GM19239 (cell line): ENCODE data around the gene LITAFD.
"Not testable (repeated sequence)": the region's sequence is repeated elsewhere in the genome, so short reads cannot be mapped to it uniquely, and the experiment has no call there.

ENCODE experiments used
- DNase-seq: peaks from one replicate; pipeline ENCODE4 v3.0.0; 2011; ENCODE audit warnings: low spot score; ENCODE audit not compliant: insufficient read length
- FAIRE-seq: peaks from 2 replicates; lab custom pipeline; 2011; peaks lifted over from hg19 to GRCh38; lab: Jason Lieb, UNC

LITAFD gene

DNA sequence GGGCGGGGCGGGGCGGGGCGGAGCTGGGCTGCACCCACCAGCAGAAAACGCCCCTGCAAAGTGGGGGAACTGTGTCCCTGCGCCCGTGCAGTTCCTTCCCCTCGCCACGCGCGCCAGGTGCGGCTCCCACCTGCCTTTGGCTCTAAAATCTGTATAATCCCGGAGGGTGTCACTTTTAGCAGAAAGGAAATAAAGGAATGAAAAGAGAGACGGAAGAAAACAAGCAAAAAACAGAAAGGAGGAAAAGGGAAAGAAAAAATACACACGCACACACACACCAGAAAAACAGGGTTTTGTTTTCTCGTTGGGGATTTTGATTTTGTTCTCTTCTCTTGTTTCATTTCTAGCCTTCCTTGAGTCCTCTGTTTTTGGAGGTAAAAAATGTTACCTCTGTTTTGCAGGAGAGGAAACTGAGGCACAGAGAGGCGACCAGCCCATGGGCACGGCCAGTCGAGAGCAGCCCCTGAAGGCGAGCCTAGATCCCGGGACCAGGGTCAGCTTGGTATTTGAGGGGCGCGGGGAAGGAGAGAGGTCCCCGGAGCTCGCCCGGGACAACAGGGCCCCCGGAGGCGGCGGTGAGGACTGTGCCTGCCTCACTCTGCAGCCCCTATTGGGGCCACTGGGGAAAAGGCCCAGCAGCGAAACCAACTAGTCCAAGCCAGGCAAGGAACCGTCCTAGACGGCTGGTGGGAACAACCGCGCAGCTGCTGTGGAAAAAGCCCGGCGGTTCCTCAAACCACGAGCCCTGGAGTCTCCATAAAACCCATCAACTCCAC lies 12.8 kb upstream of the LITAFD start:
- DNase-seq, result no peak
- no peak for FAIRE-seq

- not testable (repeated sequence) for DNase-seq, FAIRE-seq
Measured at GRCh38 chr16:8869988-8870241, 12.2 kb upstream of the LITAFD start.

GRCh38 chr16:8872071-8872470 lies 10.1 kb upstream of the LITAFD start:
- FAIRE-seq, result no peak
- no peak for DNase-seq

DNA sequence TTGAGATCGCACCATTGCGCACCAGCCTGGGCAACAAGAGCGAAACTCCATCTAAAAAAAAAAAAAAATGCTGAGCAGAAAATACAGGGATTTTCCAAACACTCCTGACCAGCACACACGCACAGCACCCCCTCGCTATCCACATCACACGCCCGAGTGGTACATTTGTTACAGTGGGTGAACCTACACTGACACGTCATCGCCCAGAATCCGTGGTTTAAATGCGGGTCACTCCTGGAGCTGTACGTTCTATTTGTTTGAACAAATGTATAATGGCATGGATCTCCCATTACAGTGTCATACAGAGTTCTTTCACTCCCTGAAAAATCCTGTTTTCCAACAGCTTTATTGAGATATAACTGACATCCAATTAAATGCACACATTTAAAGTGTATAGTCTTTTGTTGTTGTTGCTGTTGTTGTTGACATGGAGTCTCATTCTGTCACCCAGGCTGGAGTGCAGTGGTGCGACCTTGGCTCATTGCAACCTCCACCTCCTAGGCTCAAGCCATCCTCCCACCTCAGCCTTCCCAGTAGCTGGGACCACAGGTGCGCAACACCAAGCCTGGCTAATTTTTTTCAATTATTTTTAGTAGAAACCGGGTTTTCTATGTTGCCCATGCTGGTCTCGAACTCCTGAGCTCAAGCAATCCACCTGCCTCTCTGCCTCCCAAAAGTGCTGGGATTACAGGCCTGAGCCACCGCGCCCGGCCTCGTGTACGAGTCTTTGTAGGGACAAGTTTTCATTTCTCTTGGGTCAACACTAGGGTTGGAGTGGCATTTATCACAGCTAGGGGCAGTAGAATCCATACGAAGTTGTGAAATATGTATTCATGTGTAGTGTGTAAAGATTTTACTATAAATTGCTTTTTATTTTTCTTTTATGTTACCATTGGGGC lies 8.9 kb upstream of the LITAFD start:
- FAIRE-seq (no peak), DNase-seq (no peak)

DNA sequence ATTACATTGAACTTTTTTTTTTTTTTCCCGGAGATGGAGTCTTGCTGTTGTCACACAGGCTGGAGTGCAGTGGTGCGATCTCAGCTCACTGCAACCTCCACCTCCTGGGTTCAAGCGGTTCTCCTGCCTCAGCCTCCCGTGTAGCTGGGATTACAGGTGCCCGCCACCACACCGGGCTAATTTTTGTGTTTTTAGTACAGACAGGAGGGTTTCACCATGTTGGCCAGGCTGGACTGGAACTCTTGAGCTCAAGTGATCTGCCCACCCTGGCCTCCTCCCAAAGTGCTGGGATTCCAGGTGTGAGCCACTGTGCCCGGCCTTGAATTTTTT lies 8.3 kb upstream of the LITAFD start:
- DNase-seq, FAIRE-seq: not testable (repeated sequence)

DNA sequence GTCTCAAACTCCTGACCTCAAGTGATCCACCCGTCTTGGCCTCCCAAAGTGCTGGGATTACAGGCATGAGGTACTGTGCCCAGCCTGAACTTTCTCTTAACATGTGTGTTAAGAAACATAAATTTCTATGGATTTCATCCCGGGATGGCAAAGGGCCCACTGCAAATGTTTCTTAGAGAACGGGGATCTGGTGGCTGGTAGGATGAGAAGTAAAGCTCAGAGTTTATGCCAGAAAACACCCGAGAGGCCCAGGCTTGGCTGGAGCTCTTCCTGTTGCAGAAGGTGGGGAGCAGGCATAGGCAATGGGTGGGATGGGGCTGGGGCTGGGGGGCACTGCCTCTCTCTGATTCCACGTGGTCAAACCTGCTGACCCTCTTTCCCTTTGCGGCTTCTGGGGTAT lies 7.8 kb upstream of the LITAFD start:
- no peak for DNase-seq
- FAIRE-seq, result no peak

DNA sequence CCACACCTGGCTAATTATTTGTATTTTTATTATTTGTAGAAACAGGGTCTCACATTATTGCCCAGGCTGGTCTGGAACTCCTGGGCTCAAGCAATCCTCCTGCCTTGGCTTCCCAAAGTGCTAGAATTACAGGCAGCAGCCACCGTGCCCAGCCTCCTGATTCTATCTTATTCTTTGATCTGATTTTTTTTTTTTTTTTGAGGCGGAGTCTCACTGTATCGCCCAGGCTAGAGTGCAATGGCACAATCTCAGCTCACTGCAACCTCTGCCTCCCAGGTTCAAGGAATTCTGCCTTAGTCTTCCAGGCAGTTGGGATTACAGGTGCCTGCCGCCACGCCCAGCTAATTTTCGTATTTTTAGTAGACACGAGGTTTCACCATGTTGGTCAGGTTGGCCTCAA lies 6.8 kb upstream of the LITAFD start:
- not testable (repeated sequence) for DNase-seq, FAIRE-seq

GRCh38 chr16:8877894-8878522 lies 4.1 kb upstream of the LITAFD start:
- DNase-seq, result no peak
- FAIRE-seq, result no peak

GRCh38 chr16:8878523-8878911 lies 3.6 kb upstream of the LITAFD start:
- DNase-seq (no peak), FAIRE-seq (no peak)

GRCh38 chr16:8880839-8881510 lies 1.2 kb upstream of the LITAFD start:
- no peak for DNase-seq
- no peak for FAIRE-seq

GRCh38 chr16:8882725-8883377 lies 700 bp downstream of the LITAFD start:
- no peak for FAIRE-seq
- no peak for DNase-seq

GRCh38 chr16:8885674-8886592 lies 3.8 kb downstream of the LITAFD start:
- no peak for FAIRE-seq
- no peak for DNase-seq

DNA sequence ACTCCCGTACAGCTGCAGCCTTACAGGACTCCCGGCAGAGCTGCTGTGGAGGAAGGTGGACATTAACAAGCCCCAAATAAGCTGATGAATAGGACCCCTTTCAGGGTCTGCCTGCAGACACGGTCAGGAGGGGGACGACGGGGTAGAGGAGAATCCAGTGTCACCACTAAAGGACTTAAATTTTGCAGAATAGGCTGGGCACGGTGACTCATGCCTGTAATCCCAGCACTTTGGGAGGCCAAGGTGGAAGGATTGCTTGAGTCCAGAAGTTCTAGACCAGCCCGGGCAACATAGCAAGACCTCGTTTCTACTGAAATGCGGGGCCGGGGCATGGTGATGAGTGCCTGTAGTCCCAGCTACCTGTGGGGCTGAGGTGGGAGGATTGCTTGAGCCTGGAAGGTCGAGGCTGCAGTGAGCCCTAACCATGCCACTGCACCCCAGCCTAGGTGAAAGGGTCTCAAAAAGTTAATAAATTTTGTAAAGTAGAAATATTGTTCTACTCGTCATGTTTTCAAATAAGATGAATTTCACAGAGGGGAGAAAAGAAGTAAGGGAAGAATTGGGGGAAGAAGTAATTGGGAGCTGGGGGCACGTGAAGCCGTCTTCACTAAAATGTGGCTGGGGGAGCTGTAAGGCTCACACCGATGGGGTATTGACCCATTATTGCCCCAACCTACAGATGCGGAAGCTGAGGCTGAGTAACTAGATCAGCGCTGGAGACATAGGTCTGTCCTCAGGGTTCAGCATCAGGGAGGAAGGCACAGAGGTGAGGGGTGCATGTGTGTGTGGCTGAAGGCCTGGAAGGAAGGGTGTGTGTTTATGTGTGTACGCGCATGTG lies 4.7 kb downstream of the LITAFD start:
- no peak for DNase-seq
- FAIRE-seq, result no peak

DNA sequence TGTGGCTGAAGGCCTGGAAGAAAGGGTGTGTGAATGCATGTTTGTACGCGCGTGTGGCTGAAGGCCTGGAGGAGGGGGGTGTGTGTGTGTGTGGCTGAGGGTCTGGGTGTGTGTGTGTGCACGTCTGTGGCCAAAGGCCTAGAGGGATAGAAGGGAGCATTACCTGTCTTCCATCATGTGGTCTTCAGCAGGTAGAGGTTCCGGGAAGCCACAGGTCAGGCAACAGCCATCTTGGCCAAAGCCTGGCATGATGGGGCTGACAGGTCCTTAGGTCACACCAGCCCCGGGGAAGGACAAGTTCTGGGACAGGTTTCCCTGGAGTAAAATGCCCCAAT lies 5.2 kb downstream of the LITAFD start:
- DNase-seq (no peak), FAIRE-seq (no peak)

DNA sequence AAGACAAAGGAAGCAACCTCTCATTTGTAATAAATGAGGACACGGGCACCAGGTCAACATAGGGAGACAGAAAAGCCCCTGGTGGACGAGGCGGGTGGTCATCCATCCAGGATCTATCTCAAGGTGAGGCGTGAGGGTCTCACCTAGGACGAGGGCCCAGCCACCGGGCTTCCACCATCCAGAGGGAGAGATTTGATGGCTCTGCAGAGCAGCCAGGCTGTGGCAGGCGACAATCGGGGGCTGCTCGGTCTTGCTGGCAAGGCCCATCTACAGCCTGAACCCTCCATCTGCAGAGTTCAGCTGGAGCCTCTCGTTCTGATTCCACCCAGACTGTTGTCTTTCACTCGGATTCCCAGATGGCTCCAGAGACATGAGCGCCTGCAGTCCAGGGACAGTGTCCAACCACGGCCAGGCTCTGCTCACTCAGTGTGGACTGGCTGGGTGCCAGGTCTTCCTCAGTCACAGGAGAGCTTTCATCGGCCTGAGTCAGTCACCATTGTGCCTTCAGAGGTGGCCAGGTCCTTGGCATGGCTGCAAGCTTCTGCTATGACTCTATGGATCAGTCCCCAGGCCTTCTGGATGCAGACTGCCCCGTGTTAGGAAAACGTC lies 5.9 kb downstream of the LITAFD start:
- FAIRE-seq (no peak), DNase-seq (no peak)

- no peak for FAIRE-seq
- DNase-seq, result no peak
Measured at GRCh38 chr16:8888951-8889892, 7.1 kb downstream of the LITAFD start.

GRCh38 chr16:8889893-8890548 lies 7.9 kb downstream of the LITAFD start:
- FAIRE-seq, result no peak
- no peak for DNase-seq
